Measurements from ENCODE around the gene NHSL1. TPM values are rescaled to one million over a fixed set of nuclear protein-coding genes. Genes with fewer than 3 reads are reported as not detected.

Gene NHSL1
- total RNA-seq, 1 donor, result 6.9 TPM

- Histone ChIP-seq H3K27ac (ENCODE audit: low read depth, low read length) (no peak overlapping the region), H3K27me3 (ENCODE audit: insufficient read depth, low read length) (no peaks in the 10 kb centered on the region), H3K79me2 (ENCODE audit: insufficient read depth, low read length) (no peaks in the 10 kb centered on the region), H4K20me1 (ENCODE audit: insufficient read depth, low read length) (no peaks in the 10 kb centered on the region), H3K4me2 (ENCODE audit: insufficient read depth, low read length) (no peak overlapping the region), H3K4me1 (ENCODE audit: insufficient read depth, low read length) (no peaks in the 10 kb centered on the region), H3K36me3 (ENCODE audit: insufficient read depth, low read length) (no peaks in the 10 kb centered on the region), H3K4me3 (ENCODE audit: insufficient read depth, low read length) (no peak overlapping the region), H2AFZ (ENCODE audit: low read length) (no peak overlapping the region), H3K9me3 (ENCODE audit: low read depth, low read length) (no peaks in the 10 kb centered on the region)
- no peak for DNase-seq (ENCODE audit: insufficient read length, low spot score, missing footprints)
- TF ChIP-seq CTCF (IDR thresholded peaks at IDR 0.05; ENCODE audit: extremely low read depth, low read depth, low read length), result no peak
These were observed 102.6 kb downstream of the NHSL1 start for GRCh38 chr6:138396709-138397108.

- Histone ChIP-seq H3K4me1 (ENCODE audit: insufficient read depth, low read length) (no peaks in the 10 kb centered on the region), H4K20me1 (ENCODE audit: insufficient read depth, low read length) (no peaks in the 10 kb centered on the region), H3K36me3 (ENCODE audit: insufficient read depth, low read length) (no peaks in the 10 kb centered on the region), H3K4me2 (ENCODE audit: insufficient read depth, low read length) (no peak overlapping the region), H3K4me3 (ENCODE audit: insufficient read depth, low read length) (no peak overlapping the region), H3K27ac (ENCODE audit: low read depth, low read length) (no peak overlapping the region), H3K27me3 (ENCODE audit: insufficient read depth, low read length) (no peaks in the 10 kb centered on the region), H3K79me2 (ENCODE audit: insufficient read depth, low read length) (no peaks in the 10 kb centered on the region), H2AFZ (ENCODE audit: low read length) (no peak overlapping the region), H3K9me3 (ENCODE audit: low read depth, low read length) (no peaks in the 10 kb centered on the region)
- no peak for TF ChIP-seq CTCF (IDR thresholded peaks at IDR 0.05; ENCODE audit: extremely low read depth, low read depth, low read length)
- DNase-seq (ENCODE audit: insufficient read length, low spot score, missing footprints), result no peak
These were observed 105.2 kb downstream of the NHSL1 start for GRCh38 chr6:138393871-138394783.

GRCh38 chr6:138389551-138389950, 109.7 kb downstream of the NHSL1 start:
- no peaks in the 10 kb centered on the region for H3K4me1 ChIP-seq (ENCODE audit: insufficient read depth, low read length)
- no peak overlapping the region for H3K4me3 ChIP-seq (ENCODE audit: insufficient read depth, low read length)
- no peak for TF ChIP-seq CTCF (IDR thresholded peaks at IDR 0.05; ENCODE audit: extremely low read depth, low read depth, low read length)
- H3K79me2 ChIP-seq (ENCODE audit: insufficient read depth, low read length), result no peaks in the 10 kb centered on the region
- no peaks in the 10 kb centered on the region for H4K20me1 ChIP-seq (ENCODE audit: insufficient read depth, low read length)
- H3K27me3 ChIP-seq (ENCODE audit: insufficient read depth, low read length), result peaks cover 10% of the 10 kb centered on the region
- no peaks in the 10 kb centered on the region for H3K9me3 ChIP-seq (ENCODE audit: low read depth, low read length)
- H3K4me2 ChIP-seq (ENCODE audit: insufficient read depth, low read length), result no peak overlapping the region
- DNase-seq (ENCODE audit: insufficient read length, low spot score, missing footprints), result no peak
- no peak overlapping the region for H3K27ac ChIP-seq (ENCODE audit: low read depth, low read length)
- no peak overlapping the region for H2AFZ ChIP-seq (ENCODE audit: low read length)
- no peaks in the 10 kb centered on the region for H3K36me3 ChIP-seq (ENCODE audit: insufficient read depth, low read length)

GRCh38 chr6:138387577-138388368, 111.5 kb downstream of the NHSL1 start:
- DNase-seq (ENCODE audit: insufficient read length, low spot score, missing footprints), result no peak

More at GRCh38 chr6:138387577-138388368, 111.5 kb downstream of the NHSL1 start:
- H3K4me3 ChIP-seq (ENCODE audit: insufficient read depth, low read length), result no peak overlapping the region
- no peaks in the 10 kb centered on the region for H4K20me1 ChIP-seq (ENCODE audit: insufficient read depth, low read length)
- no peak overlapping the region for H2AFZ ChIP-seq (ENCODE audit: low read length)
- H3K79me2 ChIP-seq (ENCODE audit: insufficient read depth, low read length), result no peaks in the 10 kb centered on the region
- H3K4me1 ChIP-seq (ENCODE audit: insufficient read depth, low read length), result no peaks in the 10 kb centered on the region
- H3K4me2 ChIP-seq (ENCODE audit: insufficient read depth, low read length), result no peak overlapping the region
- peaks cover 10% of the 10 kb centered on the region for H3K27me3 ChIP-seq (ENCODE audit: insufficient read depth, low read length)
- H3K36me3 ChIP-seq (ENCODE audit: insufficient read depth, low read length), result no peaks in the 10 kb centered on the region
- no peak for TF ChIP-seq CTCF (IDR thresholded peaks at IDR 0.05; ENCODE audit: extremely low read depth, low read depth, low read length)
- no peaks in the 10 kb centered on the region for H3K9me3 ChIP-seq (ENCODE audit: low read depth, low read length)
- H3K27ac ChIP-seq (ENCODE audit: low read depth, low read length), result no peak overlapping the region

Data from osteoblast (primary cell).